Neural progenitor cell (in vitro differentiated cells): ENCODE results near the gene SCRN1. TPM values are rescaled to one million over a fixed set of nuclear protein-coding genes. Genes with fewer than 3 reads are reported as not detected.

Experiments used
- DNase-seq: peaks from one replicate; pipeline ENCODE4 v3.0.0-alpha.2; 2016; ENCODE audit warnings: low spot score
- H2AFZ ChIP-seq: fragments of 200-600 bp; sonication (generic); replicated peaks from 2 replicates; pipeline ENCODE4 v1.6.1; 2016; ENCODE audit warnings: antibody characterized with exemption
- H3F3A ChIP-seq: fragments of 200-600 bp; sonication (generic); 2 replicates; pipeline ENCODE4 v1.6.1; 2016; ENCODE audit warnings: antibody characterized with exemption, low read depth
- H3K27ac ChIP-seq: fragments of 200-600 bp; sonication (generic); 2 replicates; pipeline ENCODE4 v1.5.1; 2016; ENCODE audit warnings: mild to moderate bottlenecking
- H3K27me3 ChIP-seq: fragments of 200-600 bp; sonication (generic); 2 replicates; pipeline ENCODE4 v1.6.1; 2016; ENCODE audit warnings: mild to moderate bottlenecking, moderate library complexity
- H3K36me3 ChIP-seq: fragments of 200-600 bp; sonication (generic); 2 replicates; pipeline ENCODE4 v1.5.1; 2016
- H3K4me1 ChIP-seq: fragments of 200-600 bp; sonication (generic); 2 replicates; pipeline ENCODE4 v1.6.1; 2016; ENCODE audit warnings: mixed run types
- H3K4me2 ChIP-seq: fragments of 200-600 bp; sonication (generic); 2 replicates; pipeline ENCODE4 v1.6.1; 2016
- H3K4me3 ChIP-seq: fragments of 200-600 bp; sonication (generic); 2 replicates; pipeline ENCODE4 v1.5.1; 2016
- H3K79me2 ChIP-seq: fragments of 200-600 bp; sonication (generic); 2 replicates; pipeline ENCODE4 v1.6.1; 2016; ENCODE audit warnings: low read depth
- H3K9ac ChIP-seq: fragments of 200-600 bp; sonication (generic); 2 replicates; pipeline ENCODE4 v1.6.1; 2016
- H3K9me3 ChIP-seq: fragments of 200-600 bp; sonication (generic); 2 replicates; pipeline ENCODE4 v1.5.1; 2016; ENCODE audit warnings: low read depth
- H4K20me1 ChIP-seq: fragments of 200-600 bp; sonication (generic); 2 replicates; pipeline ENCODE4 v1.6.1; 2016; ENCODE audit warnings: low read depth
- H3K27ac Mint-ChIP-seq: 3 replicates; pipeline ENCODE4 v1.8.0; 2021; ENCODE audit warnings: mixed read lengths
- H3K27me3 Mint-ChIP-seq: 2 replicates; pipeline ENCODE4 v1.8.0; 2022; ENCODE audit warnings: low read depth, mild to moderate bottlenecking, inconsistent platforms, moderate library complexity, mixed read lengths; ENCODE audit not compliant: insufficient read depth
- H3K36me3 Mint-ChIP-seq: 3 replicates; pipeline ENCODE4 v1.8.0; 2021; ENCODE audit warnings: mixed read lengths
- H3K4me1 Mint-ChIP-seq: 3 replicates; pipeline ENCODE4 v1.8.0; 2021; ENCODE audit warnings: mixed read lengths
- H3K4me3 Mint-ChIP-seq: 3 replicates; pipeline ENCODE4 v1.8.0; 2021; ENCODE audit warnings: mild to moderate bottlenecking, moderate library complexity, mixed read lengths
- H3K9me3 Mint-ChIP-seq: 3 replicates; pipeline ENCODE4 v1.8.0; 2020; ENCODE audit warnings: mixed read lengths
- CTCF ChIP-seq: fragments of 200-600 bp; sonication (generic); IDR thresholded peaks from 2 replicates; pipeline ENCODE4 v1.5.1; 2017; ENCODE audit warnings: antibody characterized with exemption, mild to moderate bottlenecking
- EZH2 ChIP-seq: fragments of 200-600 bp; sonication (generic); IDR thresholded peaks from 2 replicates; pipeline ENCODE4 v1.6.1; 2017; ENCODE audit warnings: antibody characterized with exemption, mild to moderate bottlenecking, moderate library complexity
- EZH2phosphoT487 ChIP-seq: fragments of 200-600 bp; sonication (generic); IDR thresholded peaks from 2 replicates; pipeline ENCODE4 v1.6.1; 2017; ENCODE audit warnings: antibody characterized with exemption
- total RNA-seq: library from RNA; depleted of rRNA; stranded (reverse); fragments of >200 nt; gene quantifications from 2 replicates; pipeline ENCODE4 v1.2.3, GENCODE V29; 2015; ENCODE audit warnings: low replicate concordance

The SCRN1 gene
- total RNA-seq, 1 donor from 2014 or later = 106 TPM

GRCh38 chr7:29996321-29996720, 6.7 kb upstream of the SCRN1 start:
- no peak overlapping the region for H3K4me3 Mint-ChIP-seq

GRCh38 chr7:29995652-29996051, 6.1 kb upstream of the SCRN1 start:
- no peaks in the 10 kb centered on the region for H3K36me3 ChIP-seq
- no peaks in the 10 kb centered on the region for H3K4me1 ChIP-seq
- peaks cover 11% of the 10 kb centered on the region for H3K36me3 Mint-ChIP-seq
- DNase-seq = no peak
- TF ChIP-seq CTCF (no peak), EZH2phosphoT487 (no peak), EZH2 (no peak)
- no peaks in the 10 kb centered on the region for H3K79me2 ChIP-seq
- no peak overlapping the region for H3K4me3 ChIP-seq
- H3K27me3 Mint-ChIP-seq = no peaks in the 10 kb centered on the region
- H3K4me2 ChIP-seq = no peak overlapping the region
- H3K9me3 ChIP-seq = peaks cover 10% of the 10 kb centered on the region
- no peaks in the 10 kb centered on the region for H3F3A ChIP-seq
- no peak overlapping the region for H3K27ac ChIP-seq
- no peaks in the 10 kb centered on the region for H4K20me1 ChIP-seq
- H2AFZ ChIP-seq = no peak overlapping the region
- no peak overlapping the region for H3K9ac ChIP-seq
- H3K27ac Mint-ChIP-seq = no peak overlapping the region
- no peaks in the 10 kb centered on the region for H3K27me3 ChIP-seq
- no peak overlapping the region for H3K4me3 Mint-ChIP-seq
- H3K9me3 Mint-ChIP-seq = peaks cover 43% of the 10 kb centered on the region
- H3K4me1 Mint-ChIP-seq = peaks cover 4% of the 10 kb centered on the region

More at GRCh38 chr7:29996321-29996720, 6.7 kb upstream of the SCRN1 start:
- H3K27me3 Mint-ChIP-seq = no peaks in the 10 kb centered on the region
- no peak overlapping the region for H3K27ac ChIP-seq
- peaks cover 9% of the 10 kb centered on the region for H3K4me1 Mint-ChIP-seq
- H3K4me1 ChIP-seq = no peaks in the 10 kb centered on the region
- no peak overlapping the region for H3K4me2 ChIP-seq
- TF ChIP-seq EZH2phosphoT487 (no peak), EZH2 (no peak), CTCF (no peak)
- no peak overlapping the region for H2AFZ ChIP-seq
- H3K36me3 ChIP-seq = no peaks in the 10 kb centered on the region
- no peaks in the 10 kb centered on the region for H3F3A ChIP-seq
- no peaks in the 10 kb centered on the region for H3K27me3 ChIP-seq
- no peak overlapping the region for H3K27ac Mint-ChIP-seq
- peaks cover 43% of the 10 kb centered on the region for H3K9me3 Mint-ChIP-seq
- DNase-seq = no peak
- no peaks in the 10 kb centered on the region for H3K79me2 ChIP-seq
- H3K36me3 Mint-ChIP-seq = peaks cover 9% of the 10 kb centered on the region
- no peaks in the 10 kb centered on the region for H4K20me1 ChIP-seq
- H3K9ac ChIP-seq = no peak overlapping the region
- H3K4me3 ChIP-seq = no peak overlapping the region
- peaks cover 10% of the 10 kb centered on the region for H3K9me3 ChIP-seq

- Mint-ChIP-seq H3K9me3 (peaks cover 35% of the 10 kb centered on the region), H3K4me1 (peaks cover 11% of the 10 kb centered on the region), H3K27me3 (no peaks in the 10 kb centered on the region), H3K4me3 (no peak overlapping the region), H3K36me3 (peaks cover 11% of the 10 kb centered on the region), H3K27ac (no peak overlapping the region)
- H3K36me3 ChIP-seq = no peaks in the 10 kb centered on the region
- H3K9me3 ChIP-seq = peaks cover 10% of the 10 kb centered on the region
- no peak overlapping the region for H2AFZ ChIP-seq
- no peak for TF ChIP-seq EZH2
- no peak for TF ChIP-seq EZH2phosphoT487
- no peak for TF ChIP-seq CTCF
- H4K20me1 ChIP-seq = no peaks in the 10 kb centered on the region
- H3F3A ChIP-seq = peaks cover 5% of the 10 kb centered on the region
- H3K4me2 ChIP-seq = no peak overlapping the region
- H3K4me1 ChIP-seq = peaks cover 6% of the 10 kb centered on the region
- H3K4me3 ChIP-seq = no peak overlapping the region
- no peak for DNase-seq
- H3K27ac ChIP-seq = no peak overlapping the region
- H3K27me3 ChIP-seq = no peaks in the 10 kb centered on the region
- H3K9ac ChIP-seq = no peak overlapping the region
- peaks cover 17% of the 10 kb centered on the region for H3K79me2 ChIP-seq
Measured at GRCh38 chr7:29993140-29993539, 3.5 kb upstream of the SCRN1 start.
